MCF 10A (cell line): ENCODE measurements around the gene PTPN3. TPM values are rescaled to one million over a fixed set of nuclear protein-coding genes. Genes with fewer than 3 reads are reported as not detected.

Source experiments
- BruUV-seq: library from RNA; stranded (reverse); fragments of 400-500 nt; replicated peaks from 2 replicates; lab custom pipeline; 2021; lab: Mats Ljungman, UMichigan
- CTCF ChIA-PET: fragments of 300-600 bp; sonication (Branson Sonifier 250); formaldehyde crosslinking; extraction: SDS; loops from one replicate; lab custom pipeline; 2021; ENCODE audit warnings: antibody characterized with exemption, inconsistent platforms; lab: Yijun Ruan, JAX
- POLR2A ChIA-PET: fragments of 300-600, 350-650 bp; sonication (Branson Sonifier 250); formaldehyde crosslinking; extraction: SDS; loops from one replicate; lab custom pipeline; 2020; ENCODE audit warnings: antibody characterized with exemption, inconsistent platforms; lab: Yijun Ruan, JAX
- DNase-seq: peaks from one replicate; pipeline ENCODE4 v3.0.0-alpha.2; 2018; ENCODE audit not compliant: unreplicated experiment
- H3K27ac Mint-ChIP-seq: one replicate; pipeline ENCODE4 v1.8.0; 2022; ENCODE audit warnings: mild to moderate bottlenecking, low read depth, mixed read lengths; ENCODE audit not compliant: unreplicated experiment
- H3K27me3 Mint-ChIP-seq: one replicate; pipeline ENCODE4 v1.8.0; 2022; ENCODE audit warnings: mixed read lengths; ENCODE audit not compliant: insufficient read depth, unreplicated experiment
- H3K36me3 Mint-ChIP-seq: one replicate; pipeline ENCODE4 v1.8.0; 2022; ENCODE audit warnings: mild to moderate bottlenecking, moderate library complexity, mixed read lengths; ENCODE audit not compliant: insufficient read depth, unreplicated experiment
- H3K4me1 Mint-ChIP-seq: one replicate; pipeline ENCODE4 v1.8.0; 2022; ENCODE audit warnings: mixed read lengths; ENCODE audit not compliant: insufficient read depth, unreplicated experiment
- H3K4me3 Mint-ChIP-seq: one replicate; pipeline ENCODE4 v1.8.0; 2022; ENCODE audit warnings: mild to moderate bottlenecking, moderate library complexity, mixed read lengths; ENCODE audit not compliant: unreplicated experiment
- H3K9me3 Mint-ChIP-seq: one replicate; pipeline ENCODE4 v1.8.0; 2022; ENCODE audit warnings: mixed read lengths; ENCODE audit not compliant: unreplicated experiment
- intact Hi-C: fragments of 100-400 bp; cut with micrococcal nuclease; formaldehyde crosslinking; loops from 2 replicates; pipeline ENCODE4 v1.14.1; 2022
- total RNA-seq: library from RNA; stranded (reverse); gene quantifications from 2 replicates; pipeline ENCODE4 v1.2.3, GENCODE V29; 2022
- TF ChIP-seq, protein P1 (sequence below): fragments of 200-600 bp; IDR thresholded peaks from one replicate; pipeline ENCODE4 v1.8.0; 2022; ENCODE audit warnings: antibody characterized with exemption, mild to moderate bottlenecking; ENCODE audit not compliant: unreplicated experiment

Gene PTPN3
- total RNA-seq, 1 experiment from 2014 or later = 6.9 TPM

DNA sequence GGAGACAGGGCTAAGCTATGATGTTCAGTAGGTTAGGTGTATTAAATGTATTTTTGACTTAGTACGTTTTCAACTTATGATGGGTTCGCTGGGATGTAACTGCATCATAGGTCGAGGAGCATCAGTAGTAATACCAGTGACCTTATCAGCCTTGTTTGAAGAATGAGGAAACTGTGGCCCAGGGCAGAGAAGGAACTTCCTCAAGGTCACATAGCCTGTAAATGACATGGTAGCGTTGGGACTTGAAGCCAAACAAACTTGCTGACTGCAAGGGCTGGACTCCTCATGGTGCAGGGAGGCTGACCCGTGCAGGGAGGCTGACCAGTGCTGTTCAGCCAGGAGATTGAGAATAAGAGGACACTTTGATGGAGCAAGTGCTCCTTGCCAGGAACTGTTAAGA lies 21.3 kb upstream of the PTPN3 start:
- H3K4me3 Mint-ChIP-seq = no peak overlapping the region
- no peak for DNase-seq
- ChIA-PET POLR2A (interaction anchor here (1.0 to 2.3 kb wide), 2 partner anchors 77 to 79 kb away, joined by 3 to 9 read pairs; no protein-coding TSS in a partner anchor), CTCF (interaction anchor here (0.6 to 2.7 kb wide), 10 partner anchors 9 to 342 kb away, joined by 3 to 28 read pairs (median 4); no protein-coding TSS in a partner anchor)
- no peaks in the 10 kb centered on the region for H3K36me3 Mint-ChIP-seq
- peaks cover 10% of the 10 kb centered on the region for H3K4me1 Mint-ChIP-seq
- H3K9me3 Mint-ChIP-seq = no peaks in the 10 kb centered on the region
- TF ChIP-seq, protein P1, sequence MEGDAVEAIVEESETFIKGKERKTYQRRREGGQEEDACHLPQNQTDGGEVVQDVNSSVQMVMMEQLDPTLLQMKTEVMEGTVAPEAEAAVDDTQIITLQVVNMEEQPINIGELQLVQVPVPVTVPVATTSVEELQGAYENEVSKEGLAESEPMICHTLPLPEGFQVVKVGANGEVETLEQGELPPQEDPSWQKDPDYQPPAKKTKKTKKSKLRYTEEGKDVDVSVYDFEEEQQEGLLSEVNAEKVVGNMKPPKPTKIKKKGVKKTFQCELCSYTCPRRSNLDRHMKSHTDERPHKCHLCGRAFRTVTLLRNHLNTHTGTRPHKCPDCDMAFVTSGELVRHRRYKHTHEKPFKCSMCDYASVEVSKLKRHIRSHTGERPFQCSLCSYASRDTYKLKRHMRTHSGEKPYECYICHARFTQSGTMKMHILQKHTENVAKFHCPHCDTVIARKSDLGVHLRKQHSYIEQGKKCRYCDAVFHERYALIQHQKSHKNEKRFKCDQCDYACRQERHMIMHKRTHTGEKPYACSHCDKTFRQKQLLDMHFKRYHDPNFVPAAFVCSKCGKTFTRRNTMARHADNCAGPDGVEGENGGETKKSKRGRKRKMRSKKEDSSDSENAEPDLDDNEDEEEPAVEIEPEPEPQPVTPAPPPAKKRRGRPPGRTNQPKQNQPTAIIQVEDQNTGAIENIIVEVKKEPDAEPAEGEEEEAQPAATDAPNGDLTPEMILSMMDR = no peak
- H3K27me3 Mint-ChIP-seq = no peaks in the 10 kb centered on the region
- no peak overlapping the region for H3K27ac Mint-ChIP-seq
- intact Hi-C loops = no loop called here
- no TSS peak for BruUV-seq

DNA sequence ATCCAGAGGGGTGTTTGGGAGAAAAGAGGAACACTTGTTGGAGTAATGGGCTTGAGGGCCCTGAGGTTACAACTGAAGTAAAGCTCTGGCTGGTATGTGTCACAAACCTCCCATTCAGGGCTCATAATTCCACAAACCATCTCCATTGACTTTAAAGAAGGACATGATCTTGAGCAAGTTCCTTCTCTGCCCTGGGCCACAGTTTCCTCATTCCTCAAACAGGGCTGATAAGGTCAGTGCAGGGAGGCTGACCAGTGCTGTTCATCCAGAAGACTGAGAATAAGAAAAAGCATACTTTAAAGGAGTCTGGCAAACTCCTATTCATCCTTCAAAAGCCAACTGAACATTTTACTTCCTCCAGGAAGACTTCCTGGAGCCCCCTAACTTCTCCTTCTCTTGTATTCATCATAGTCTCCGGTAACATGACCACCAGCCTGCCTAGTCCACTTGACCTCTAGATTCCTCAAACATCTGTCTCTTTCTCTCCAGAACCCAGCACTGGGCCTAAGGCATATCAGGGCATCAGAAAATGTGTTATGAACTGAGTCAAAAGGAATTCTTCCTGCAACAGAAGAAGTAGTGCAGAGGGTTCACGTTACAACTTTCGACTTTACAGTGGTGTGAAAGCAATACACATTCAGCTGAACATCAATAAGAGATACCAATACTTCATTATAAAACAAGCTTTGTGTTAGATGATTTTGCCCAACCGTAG lies 20.7 kb upstream of the PTPN3 start:
- no peaks in the 10 kb centered on the region for H3K36me3 Mint-ChIP-seq
- H3K27ac Mint-ChIP-seq = no peak overlapping the region
- no peaks in the 10 kb centered on the region for H3K27me3 Mint-ChIP-seq
- TF ChIP-seq, protein P1 = no peak
- intact Hi-C loops = no loop called here
- no peak for DNase-seq
- H3K9me3 Mint-ChIP-seq = no peaks in the 10 kb centered on the region
- no TSS peak for BruUV-seq
- peaks cover 10% of the 10 kb centered on the region for H3K4me1 Mint-ChIP-seq
- ChIA-PET POLR2A (interaction anchor here (0.8 to 2.3 kb wide), 4 partner anchors 21 to 78 kb away, joined by 3 to 9 read pairs (median 3); no protein-coding TSS in a partner anchor), CTCF (interaction anchor here (1.3 to 2.7 kb wide), 5 partner anchors 9 to 78 kb away, joined by 3 to 28 read pairs (median 10); no protein-coding TSS in a partner anchor)
- no peak overlapping the region for H3K4me3 Mint-ChIP-seq

DNA sequence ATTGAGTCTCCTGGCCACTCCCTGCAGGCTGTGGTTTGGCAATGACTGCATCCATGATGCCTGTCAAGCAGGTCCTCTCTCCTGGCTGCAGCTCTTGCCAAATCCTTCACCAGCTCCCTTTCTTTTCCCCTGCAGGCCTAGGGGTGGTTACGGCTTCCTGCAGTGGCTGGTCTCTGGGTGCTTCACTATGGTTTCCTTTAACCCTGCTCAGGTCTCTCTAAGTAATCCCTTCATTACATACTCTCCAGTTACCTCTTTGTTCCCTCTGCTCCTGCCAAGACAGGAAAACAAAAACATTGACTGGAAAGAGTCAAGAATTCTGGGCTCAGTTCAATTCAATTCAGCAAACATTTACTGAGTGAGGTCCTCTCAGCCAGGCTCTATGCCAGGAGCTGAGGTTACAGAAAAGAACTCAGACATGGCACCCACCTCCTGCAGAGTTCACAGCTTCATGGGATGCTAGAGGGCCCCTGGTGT lies 19.8 kb upstream of the PTPN3 start:
- Mint-ChIP-seq H3K4me1 (peaks cover 10% of the 10 kb centered on the region), H3K36me3 (no peaks in the 10 kb centered on the region), H3K9me3 (no peaks in the 10 kb centered on the region), H3K4me3 (no peak overlapping the region), H3K27ac (no peak overlapping the region), H3K27me3 (no peaks in the 10 kb centered on the region)
- CTCF ChIA-PET = interaction anchor here (0.6 to 2.7 kb wide), 6 partner anchors 43 to 670 kb away, joined by 3 to 28 read pairs (median 4); no protein-coding TSS in a partner anchor
- TF ChIP-seq, protein P1 = no peak
- POLR2A ChIA-PET = interaction anchor here (0.6 to 2.3 kb wide), 5 partner anchors 21 to 286 kb away, joined by 3 to 9 read pairs (median 3); no protein-coding TSS in a partner anchor
- intact Hi-C loops = no loop called here
- no TSS peak for BruUV-seq
- peak; percentile 51 for DNase-seq

DNA sequence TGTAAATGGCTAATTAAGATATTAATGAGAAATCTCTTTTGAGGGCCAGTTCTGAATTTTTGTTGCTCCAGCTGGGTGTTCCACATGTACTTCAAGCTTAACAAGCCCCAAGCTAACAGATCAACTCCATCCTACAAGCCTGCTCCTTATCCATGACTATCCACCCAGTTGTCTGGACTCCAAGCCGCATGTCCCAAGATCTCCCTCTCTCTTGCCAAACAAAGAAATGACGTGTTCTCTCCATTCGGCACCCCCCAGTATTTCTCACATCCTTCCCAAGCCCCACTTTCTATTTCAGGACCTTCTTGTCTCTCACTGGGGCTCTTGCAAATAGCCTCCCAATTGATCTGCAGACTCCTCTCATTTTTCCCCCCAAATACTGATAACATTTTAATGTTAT lies 15.8 kb upstream of the PTPN3 start:
- CTCF ChIA-PET = interaction anchor here (0.6 to 1.9 kb wide), 8 partner anchors 13 to 931 kb away, joined by 3 to 11 read pairs (median 3); no protein-coding TSS in a partner anchor
- no peaks in the 10 kb centered on the region for H3K36me3 Mint-ChIP-seq
- H3K4me3 Mint-ChIP-seq = no peak overlapping the region

More for the DNA sequence above, 15.8 kb upstream of the PTPN3 start:
- Mint-ChIP-seq H3K9me3 (no peaks in the 10 kb centered on the region), H3K27me3 (no peaks in the 10 kb centered on the region), H3K4me1 (no peaks in the 10 kb centered on the region), H3K27ac (no peak overlapping the region)
- DNase-seq = no peak
- POLR2A ChIA-PET = interaction anchor here (0.8 to 1.3 kb wide), 3 partner anchors 15 to 71 kb away, joined by 4 read pairs; partner anchors contain the start of gene PTPN3
- no TSS peak for BruUV-seq
- TF ChIP-seq, protein P1 = no peak
- intact Hi-C loops = no loop called here
